ENCODE measurements around the gene TCF25.

Gene TCF25

GRCh38 chr16:89861648-89862047 lies 11.7 kb upstream of the TCF25 start:
- DNase-seq (ENCODE audit: insufficient read length, low spot score): no peak
- FAIRE-seq: no peak
- TF ChIP-seq CTCF (IDR thresholded peaks at IDR 0.05; ENCODE audit: insufficient read depth, missing control alignments): no peak

GRCh38 chr16:89862732-89863131 lies 10.7 kb upstream of the TCF25 start:
- no peak for TF ChIP-seq CTCF (IDR thresholded peaks at IDR 0.05; ENCODE audit: insufficient read depth, missing control alignments)
- DNase-seq (ENCODE audit: insufficient read length, low spot score): no peak
- FAIRE-seq: no peak

- FAIRE-seq (no peak), DNase-seq (ENCODE audit: insufficient read length, low spot score) (no peak)
- no peak for TF ChIP-seq CTCF (IDR thresholded peaks at IDR 0.05; ENCODE audit: insufficient read depth, missing control alignments)
These were observed 9.5 kb upstream of the TCF25 start for GRCh38 chr16:89863741-89864526.

GRCh38 chr16:89864527-89864820 lies 8.9 kb upstream of the TCF25 start:
- no peak for TF ChIP-seq CTCF (IDR thresholded peaks at IDR 0.05; ENCODE audit: insufficient read depth, missing control alignments)
- FAIRE-seq (no peak), DNase-seq (ENCODE audit: insufficient read length, low spot score) (no peak)

GRCh38 chr16:89867918-89868317 lies 5.5 kb upstream of the TCF25 start:
- no peak for FAIRE-seq
- DNase-seq (ENCODE audit: insufficient read length, low spot score): no peak
- no peak for TF ChIP-seq CTCF (IDR thresholded peaks at IDR 0.05; ENCODE audit: insufficient read depth, missing control alignments)

- FAIRE-seq (no peak), DNase-seq (ENCODE audit: insufficient read length, low spot score) (no peak)
- TF ChIP-seq CTCF (IDR thresholded peaks at IDR 0.05; ENCODE audit: insufficient read depth, missing control alignments): no peak
These were observed 3.5 kb upstream of the TCF25 start for GRCh38 chr16:89869911-89870310.

- FAIRE-seq (no peak), DNase-seq (ENCODE audit: insufficient read length, low spot score) (no peak)
- TF ChIP-seq CTCF (IDR thresholded peaks at IDR 0.05; ENCODE audit: insufficient read depth, missing control alignments): no peak
These were observed 3.0 kb upstream of the TCF25 start for GRCh38 chr16:89870440-89870839.
